K562 (cell line): ENCODE data around the gene ZC3H12C. TPM values are rescaled to one million over a fixed set of nuclear protein-coding genes. Genes with fewer than 3 reads are reported as not detected.

Experiments used
- ARID1B ChIP-seq: fragments of 450-650 bp; IDR thresholded peaks from 2 replicates; pipeline ENCODE4 v1.6.1; 2016; ENCODE audit warnings: antibody characterized with exemption, mild to moderate bottlenecking, inconsistent platforms
- ARID3B ChIP-seq: fragments of 250-450 bp; sonication (Bioruptor Pico); IDR thresholded peaks from 2 replicates; pipeline ENCODE4 v1.4.0; 2020; ENCODE audit warnings: borderline replicate concordance
- BACH1 ChIP-seq: fragments of 200-800 bp; sonication (Bioruptor generic); IDR thresholded peaks from 2 replicates; pipeline ENCODE4 v1.6.1; 2016; ENCODE audit warnings: missing genetic modification characterization, missing compliant biosample characterization
- BRD4 ChIP-seq: fragments of 200-600 bp; sonication (generic); IDR thresholded peaks from 2 replicates; pipeline ENCODE4 v1.6.1; 2017; ENCODE audit warnings: inconsistent platforms
- CHAMP1 ChIP-seq: fragments of 450-650 bp; IDR thresholded peaks from 2 replicates; pipeline ENCODE4 v1.6.1; 2016; ENCODE audit warnings: mild to moderate bottlenecking
- CREM ChIP-seq: IDR thresholded peaks from 2 replicates; pipeline ENCODE4 v1.6.1; 2014; ENCODE audit warnings: antibody characterized with exemption, low read depth
- DACH1 ChIP-seq: fragments of 450-650 bp; IDR thresholded peaks from 2 replicates; pipeline ENCODE4 v1.6.1; 2018; ENCODE audit not compliant: partially characterized antibody
- ELF1 ChIP-seq: fragments of 200-800 bp; sonication (Bioruptor generic); IDR thresholded peaks from 2 replicates; pipeline ENCODE4 v1.6.1; 2016; ENCODE audit warnings: missing genetic modification characterization, missing compliant biosample characterization
- ETV1 ChIP-seq: fragments of 450-650 bp; conservative IDR thresholded peaks from 2 replicates; pipeline ENCODE4 v1.6.1; 2016; ENCODE audit warnings: missing genetic modification characterization, control low read depth, low read depth, missing compliant biosample characterization
- FOXJ3 ChIP-seq: sonication (generic); formaldehyde crosslinking; IDR thresholded peaks from 2 replicates; pipeline ENCODE4 v1.4.0; 2020; ENCODE audit warnings: mild to moderate bottlenecking, missing genetic modification reagents
- IFI16 ChIP-seq: fragments of 250-450 bp; sonication (Bioruptor Pico); IDR thresholded peaks from 2 replicates; pipeline ENCODE4 v2.1.2; 2022; ENCODE audit warnings: mild to moderate bottlenecking, inconsistent platforms
- IRF1 ChIP-seq: sonication (generic); formaldehyde crosslinking; IDR thresholded peaks from 2 replicates; pipeline ENCODE4 v1.8.0; 2022; ENCODE audit warnings: missing genetic modification reagents, mild to moderate bottlenecking, borderline replicate concordance
- KDM2B ChIP-seq: fragments of 250-450 bp; sonication (Bioruptor Pico); IDR thresholded peaks from 2 replicates; pipeline ENCODE4 v1.8.0; 2021; ENCODE audit warnings: mild to moderate bottlenecking, moderate library complexity
- KLF13 ChIP-seq: fragments of 450-650 bp; IDR thresholded peaks from 2 replicates; pipeline ENCODE4 v1.6.1; 2016; ENCODE audit warnings: missing genetic modification characterization, low read depth, mild to moderate bottlenecking, missing compliant biosample characterization, moderate library complexity, borderline replicate concordance
- MAFG ChIP-seq: fragments of 450-650 bp; conservative IDR thresholded peaks from 2 replicates; pipeline ENCODE4 v1.6.1; 2016; ENCODE audit warnings: missing genetic modification characterization, missing compliant biosample characterization
- NR2C1 ChIP-seq, 2 experiments: fragments of 450-650 bp; IDR thresholded peaks; 2 replicates each; pipeline ENCODE4 v1.6.1; 2017; ENCODE audit warnings: mild to moderate bottlenecking in 2 of 2, antibody characterized with exemption in 1 of 2, inconsistent platforms in 1 of 2, missing compliant biosample characterization in 1 of 2, missing genetic modification characterization in 1 of 2
- RBM17 ChIP-seq: fragments of 200-400 bp; formaldehyde crosslinking; IDR thresholded peaks from 2 replicates; pipeline ENCODE4 v1.6.1; 2017; ENCODE audit warnings: low read depth, mild to moderate bottlenecking, low read length, borderline replicate concordance
- SMAD1 ChIP-seq: fragments of 150-350 bp; IDR thresholded peaks from 2 replicates; pipeline ENCODE4 v1.6.1; 2014; ENCODE audit warnings: low read length, low read depth; ENCODE audit not compliant: partially characterized antibody
- SMAD3 ChIP-seq: fragments of 450-650 bp; formaldehyde crosslinking; conservative IDR thresholded peaks from 2 replicates; pipeline ENCODE4 v1.4.0; 2020; ENCODE audit warnings: mild to moderate bottlenecking
- TAF1 ChIP-seq: IDR thresholded peaks from 2 replicates; pipeline ENCODE4 v1.6.1; 2011; ENCODE audit warnings: mild to moderate bottlenecking, low read length, moderate library complexity; ENCODE audit not compliant: insufficient read depth, control insufficient read depth, severe bottlenecking; ENCODE audit errors: extremely low read depth
- TCF7 ChIP-seq: sonication (generic); IDR thresholded peaks from 2 replicates; pipeline ENCODE4 v1.6.1; 2016; ENCODE audit warnings: antibody characterized with exemption, borderline replicate concordance
- ZNF124 ChIP-seq: sonication (generic); formaldehyde crosslinking; IDR thresholded peaks from 2 replicates; pipeline ENCODE4 v1.8.1; 2022; ENCODE audit warnings: missing genetic modification reagents
- ZNF184 ChIP-seq: sonication (generic); formaldehyde crosslinking; IDR thresholded peaks from 2 replicates; pipeline ENCODE4 v1.5.0; 2020; ENCODE audit warnings: missing genetic modification reagents
- ZNF224 ChIP-seq: sonication (generic); formaldehyde crosslinking; IDR thresholded peaks from 2 replicates; pipeline ENCODE4 v1.8.0; 2022; ENCODE audit warnings: mild to moderate bottlenecking, missing genetic modification reagents
- ZZZ3 ChIP-seq: fragments of 450-650 bp; IDR thresholded peaks from 2 replicates; pipeline ENCODE4 v1.6.1; 2016; ENCODE audit warnings: antibody characterized with exemption, mild to moderate bottlenecking, moderate library complexity
- polyA plus RNA-seq, 8 experiments: library from polyadenylated mRNA; depleted of rRNA in 4 of 8; stranded (reverse) in 5 of 8; unstranded in 3 of 8; fragments of >200 nt; fragmentation: Nextera tagmentation in 2 of 8; fragmentation: Illumina TruSeq in 1 of 8; extraction: Ambion mirVana in 2 of 8; extraction: Trizol in 1 of 8; gene quantifications; 2 replicates each; pipeline versions ENCODE4 v1.2.1 to v1.2.3, GENCODE V29; 2011 to 2014; ENCODE audit warnings: inconsistent platforms in 1 of 8, missing spikeins in 1 of 8
- total RNA-seq, 7 experiments: library from RNA; depleted of rRNA in 6 of 7; stranded (reverse); fragments of >200 nt in 6 of 7; fragmentation: Illumina TruSeq in 2 of 7; extraction: Trizol in 2 of 7; gene quantifications; 2 replicates each; pipeline versions ENCODE4 v1.2.1 to v1.2.3, GENCODE V29; 2011 to 2021; ENCODE audit warnings: low replicate concordance in 1 of 7

ZC3H12C gene
- total and polyA plus RNA-seq, 9 of the 15 experiments (the other 6 are each of a cell fraction or from before 2014, with no cell fraction given) = 0.56 to 5.9 (median 3.3) TPM

- peak; percentile 42; the same call in 1 of the 2 replicates for TF ChIP-seq MAFG (tag)
- TF ChIP-seq IFI16 (CRISPR knock-in tag) = no peak
- no peak for TF ChIP-seq ZNF224 (CRISPR knock-in tag)
- TF ChIP-seq ELF1 (tag) = no peak
- peak; percentile 46 for TF ChIP-seq CREM
- TF ChIP-seq SMAD3 = no peak
- peak; percentile 85 for TF ChIP-seq ETV1 (tag)
- no peak for TF ChIP-seq NR2C1 (IDR thresholded peaks at IDR 0.05)
- TF ChIP-seq NR2C1 (tag; IDR thresholded peaks at IDR 0.05) = no peak
- TF ChIP-seq KLF13 (tag) = no peak
- TF ChIP-seq ZZZ3 = no peak
- peak; percentile 28 for TF ChIP-seq TAF1
- TF ChIP-seq SMAD1 = no peak
- TF ChIP-seq TCF7 = no peak
- no peak for TF ChIP-seq BRD4
- no peak for TF ChIP-seq ZNF184 (CRISPR knock-in tag)
- TF ChIP-seq RBM17 = no peak
- no peak for TF ChIP-seq CHAMP1
- TF ChIP-seq ZNF124 (CRISPR knock-in tag) = no peak
- TF ChIP-seq ARID3B (CRISPR knock-in tag) = no peak
- TF ChIP-seq IRF1 = no peak
- no peak for TF ChIP-seq KDM2B
- TF ChIP-seq ARID1B = peak; percentile 34; the same call in 1 of the 2 replicates
- TF ChIP-seq DACH1 = no peak
- TF ChIP-seq FOXJ3 (CRISPR knock-in tag) = no peak
- TF ChIP-seq BACH1 (tag) = peak; percentile 16; the same call in 1 of the 2 replicates
These were observed 23.9 kb upstream of the ZC3H12C start (continued) for GRCh38 chr11:110069158-110069737.
